SK-N-SH (cell line): ENCODE measurements around the gene COP1. TPM values are rescaled to one million over a fixed set of nuclear protein-coding genes. Genes with fewer than 3 reads are reported as not detected.
A peak's percentile ranks its signal among the peaks of the same experiment; 100 is the strongest.

Experiments
- CTCF ChIA-PET: fragments of 300-600, 350-600 bp; formaldehyde crosslinking; extraction: SDS; loops from one replicate; lab custom pipeline; 2021; lab: Yijun Ruan, JAX
- POLR2A ChIA-PET: fragments of 350-600 bp; sonication (Branson Sonifier 250); formaldehyde crosslinking; extraction: SDS; loops from one replicate; lab custom pipeline; 2020; ENCODE audit warnings: antibody characterized with exemption, inconsistent platforms; lab: Yijun Ruan, JAX
- DNase-seq: peaks from one replicate; pipeline ENCODE4 v3.0.0; 2012
- H2AFZ ChIP-seq: fragments of 200-600 bp; sonication (generic); 2 replicates; pipeline ENCODE4 v1.8.1; 2016; ENCODE audit warnings: antibody characterized with exemption, mild to moderate bottlenecking, low read depth
- H3F3A ChIP-seq: fragments of 200-600 bp; sonication (generic); replicated peaks from 2 replicates; pipeline ENCODE3; 2016; ENCODE audit warnings: antibody characterized with exemption, mild to moderate bottlenecking; ENCODE audit not compliant: insufficient read depth
- H3K27ac ChIP-seq, 2 experiments: fragments of 200-500 bp in 1 of 2; fragments of 200-600 bp in 1 of 2; sonication (Bioruptor generic) in 1 of 2; sonication (generic), shearing (Covaris generic) in 1 of 2; 2 replicates each; pipeline versions ENCODE4 v1.5.1 to v1.6.1; 2014 to 2016; ENCODE audit warnings: low read depth in 2 of 2, inconsistent platforms in 1 of 2, low read length in 1 of 2, mild to moderate bottlenecking in 1 of 2, mixed read lengths in 1 of 2
- H3K27me3 ChIP-seq: fragments of 200-600 bp; sonication (generic), shearing (Covaris generic); 2 replicates; pipeline ENCODE4 v1.6.1; 2016; ENCODE audit warnings: mixed run types; ENCODE audit not compliant: insufficient read depth
- H3K36me3 ChIP-seq, 2 experiments: fragments of 200-500 bp in 1 of 2; fragments of 200-600 bp in 1 of 2; sonication (Bioruptor generic) in 1 of 2; sonication (generic) in 1 of 2; replicated peaks in 1 of 2; 2 replicates each; pipeline versions ENCODE3 to v1.5.1; 2014 to 2016; ENCODE audit warnings: low read length in 1 of 2, mild to moderate bottlenecking in 1 of 2; ENCODE audit not compliant: insufficient read depth in 2 of 2, control insufficient read depth in 1 of 2
- H3K4me1 ChIP-seq, 2 experiments: fragments of 200-500 bp in 1 of 2; fragments of 200-600 bp in 1 of 2; sonication (Bioruptor generic) in 1 of 2; sonication (generic), shearing (Covaris generic) in 1 of 2; 2 replicates each; pipeline versions ENCODE4 v1.5.1 to v1.6.1; 2014 to 2016; ENCODE audit warnings: low read depth in 1 of 2, low read length in 1 of 2, mixed run types in 1 of 2; ENCODE audit not compliant: insufficient read depth in 2 of 2, control insufficient read depth in 1 of 2
- H3K4me2 ChIP-seq: fragments of 200-600 bp; sonication (generic), shearing (Covaris generic); 2 replicates; pipeline ENCODE4 v1.6.1; 2017; ENCODE audit warnings: mixed run types
- H3K4me3 ChIP-seq, 2 experiments: fragments of 200-500 bp in 1 of 2; fragments of 200-600 bp in 1 of 2; sonication (Bioruptor generic) in 1 of 2; sonication (generic), shearing (Covaris generic) in 1 of 2; 2 replicates each; pipeline versions ENCODE4 v1.5.1 to v1.8.1; 2014 to 2016; ENCODE audit warnings: low read depth in 2 of 2, inconsistent platforms in 1 of 2, low read length in 1 of 2, mild to moderate bottlenecking in 1 of 2, mixed read lengths in 1 of 2, moderate library complexity in 1 of 2
- H3K79me2 ChIP-seq: fragments of 200-600 bp; sonication (generic); 2 replicates; pipeline ENCODE4 v1.8.1; 2017; ENCODE audit warnings: mild to moderate bottlenecking; ENCODE audit not compliant: insufficient read depth
- H3K9ac ChIP-seq: fragments of 200-600 bp; sonication (generic); 2 replicates; pipeline ENCODE4 v1.6.1; 2017; ENCODE audit warnings: mixed run types
- H3K9me2 ChIP-seq: fragments of 200-600 bp; sonication (generic); 2 replicates; pipeline ENCODE4 v1.6.1; 2017; ENCODE audit warnings: mixed run types
- H3K9me3 ChIP-seq: fragments of 200-600 bp; sonication (generic); 2 replicates; pipeline ENCODE4 v1.6.1; 2017; ENCODE audit warnings: mixed run types, mild to moderate bottlenecking, moderate library complexity
- H4K20me1 ChIP-seq: fragments of 200-600 bp; sonication (generic); 2 replicates; pipeline ENCODE4 v1.6.1; 2017; ENCODE audit warnings: mild to moderate bottlenecking, mixed run types; ENCODE audit not compliant: insufficient read depth
- CTCF ChIP-seq: fragments of 200-600 bp; sonication (generic); IDR thresholded peaks from 2 replicates; pipeline ENCODE4 v1.6.1; 2017; ENCODE audit warnings: antibody characterized with exemption, mild to moderate bottlenecking, moderate library complexity
- EP300 ChIP-seq, 2 experiments: IDR thresholded peaks; 2 replicates each; pipeline versions ENCODE4 v1.4.0 to v1.6.1; 2012; ENCODE audit warnings: borderline replicate concordance in 1 of 2, low read depth in 1 of 2, low read length in 1 of 2
- EZH2phosphoT487 ChIP-seq: fragments of 200-600 bp; sonication (generic); IDR thresholded peaks from 2 replicates; pipeline ENCODE4 v1.6.1; 2017; ENCODE audit warnings: low read depth, mixed run types, mild to moderate bottlenecking, antibody characterized with exemption, moderate library complexity, borderline replicate concordance
- FOSL2 ChIP-seq: IDR thresholded peaks from 2 replicates; pipeline ENCODE4 v1.4.0; 2012; ENCODE audit warnings: low read depth, mild to moderate bottlenecking, moderate library complexity, borderline replicate concordance
- GABPA ChIP-seq: IDR thresholded peaks from 2 replicates; pipeline ENCODE4 v1.4.0; 2012; ENCODE audit warnings: low read depth, mild to moderate bottlenecking
- GATA2 ChIP-seq: sonication (generic); formaldehyde crosslinking; IDR thresholded peaks from 2 replicates; pipeline ENCODE4 v1.5.0; 2020; ENCODE audit warnings: mild to moderate bottlenecking, missing genetic modification reagents
- JUND ChIP-seq: IDR thresholded peaks from 2 replicates; pipeline ENCODE4 v1.4.0; 2012
- MEF2A ChIP-seq: IDR thresholded peaks from 2 replicates; pipeline ENCODE4 v1.4.0; 2012; ENCODE audit warnings: low read depth, borderline replicate concordance
- NFIC ChIP-seq: IDR thresholded peaks from 2 replicates; pipeline ENCODE4 v1.4.0; 2012; ENCODE audit warnings: borderline replicate concordance
- PBX3 ChIP-seq: IDR thresholded peaks from 2 replicates; pipeline ENCODE4; 2012
- POLR2AphosphoS5 ChIP-seq: IDR thresholded peaks from 2 replicates; pipeline ENCODE4 v1.6.1; 2012; ENCODE audit warnings: low read depth, low read length
- RAD21 ChIP-seq: IDR thresholded peaks from 2 replicates; pipeline ENCODE4 v1.6.1; 2012; ENCODE audit warnings: mild to moderate bottlenecking, low read length
- RCOR1 ChIP-seq: fragments of 150-350 bp; IDR thresholded peaks from 2 replicates; pipeline ENCODE4 v1.6.1; 2017; ENCODE audit warnings: antibody characterized with exemption, low read length
- REST ChIP-seq: IDR thresholded peaks from 2 replicates; pipeline ENCODE4 v1.6.1; 2012; ENCODE audit warnings: mild to moderate bottlenecking, low read depth, low read length, moderate library complexity
- RXRA ChIP-seq: IDR thresholded peaks from 2 replicates; pipeline ENCODE4 v1.4.0; 2012; ENCODE audit warnings: low read depth, mild to moderate bottlenecking, borderline replicate concordance
- SMC3 ChIP-seq: IDR thresholded peaks from 2 replicates; pipeline ENCODE4 v1.6.1; 2012; ENCODE audit warnings: low read depth, low read length, improper control_type of control experiment
- USF1 ChIP-seq: IDR thresholded peaks from 2 replicates; pipeline ENCODE4 v1.4.0; 2012; ENCODE audit warnings: low read depth, borderline replicate concordance
- USF2 ChIP-seq: fragments of 150-350 bp; IDR thresholded peaks from 2 replicates; pipeline ENCODE4 v1.6.1; 2017; ENCODE audit warnings: antibody characterized with exemption, low read length, low read depth, borderline replicate concordance
- ZBTB33 ChIP-seq: IDR thresholded peaks from 2 replicates; pipeline ENCODE4 v1.4.0; 2012; ENCODE audit warnings: low read depth, borderline replicate concordance
- WGBS: methylation state at CpG from one replicate; pipeline ENCODE4 v1.1.6; 2017; ENCODE audit warnings: low lambda C conversion rate; 5-methylcytosine and 5-hydroxymethylcytosine counted together
- polyA plus RNA-seq, 3 experiments: library from polyadenylated mRNA; depleted of rRNA; stranded (reverse); fragments of >200 nt; gene quantifications; 2 replicates each; pipeline ENCODE4 v1.2.3, GENCODE V29; 2012

The COP1 gene
- polyA plus RNA-seq, 1 of the 3 experiments (the other 2 are of a cell fraction), result 10.3 TPM

GRCh38 chr1:176122282-176122681 is 84.8 kb downstream of the COP1 start (continued):
- no peak for TF ChIP-seq REST
- no peak for TF ChIP-seq MEF2A
- TF ChIP-seq FOSL2, result no peak
- TF ChIP-seq USF2, result no peak
- TF ChIP-seq ZBTB33, result no peak
- no peak for TF ChIP-seq RCOR1
- TF ChIP-seq EZH2phosphoT487, result no peak
- TF ChIP-seq SMC3, result no peak
- no peak for TF ChIP-seq JUND
- no peak for TF ChIP-seq POLR2AphosphoS5
- TF ChIP-seq GATA2 (CRISPR knock-in tag), result no peak
- no peak for TF ChIP-seq RXRA
- TF ChIP-seq, all 33 proteins: peak for 0

GRCh38 chr1:176119549-176119948 is 87.5 kb downstream of the COP1 start:
- no peaks in the 10 kb centered on the region for H3K27me3 ChIP-seq
- peaks cover 4 to 38% of the 10 kb centered on the region in 2 experiments for H3K36me3 ChIP-seq
- no peak overlapping the region for H3K9ac ChIP-seq
- no peak for TF ChIP-seq EP300 (IDR thresholded peaks at IDR 0.05; ENCODE audit: borderline replicate concordance in 1 of 2, low read depth in 1 of 2, low read length in 1 of 2)
- no peak for TF ChIP-seq NFIC
- TF ChIP-seq CTCF, result peak; percentile 33; the same call in 1 of the 2 replicates
- TF ChIP-seq RAD21, result peak; percentile 12; the same call in 1 of the 2 replicates
- no peak for TF ChIP-seq SMC3
- no peak for TF ChIP-seq USF1
- TF ChIP-seq PBX3, result no peak
- no peak for TF ChIP-seq GABPA
- TF ChIP-seq, all 33 proteins: peak for 2
- peaks cover 4% of the 10 kb centered on the region for H3F3A ChIP-seq
- no peaks in the 10 kb centered on the region for H3K4me1 ChIP-seq
- no peaks in the 10 kb centered on the region for H3K9me2 ChIP-seq
- CTCF ChIA-PET, result no interaction called here
- POLR2A ChIA-PET, result no interaction called here
- no peaks in the 10 kb centered on the region for H4K20me1 ChIP-seq
- no peak overlapping the region for H3K4me2 ChIP-seq
- H2AFZ ChIP-seq, result no peak overlapping the region
- H3K4me3 ChIP-seq, result no peak overlapping the region
- DNase-seq, result no peak
- no peak overlapping the region for H3K27ac ChIP-seq
- WGBS, result 83% methylated on average over 1 of the region's 1 CpG
- no peaks in the 10 kb centered on the region for H3K9me3 ChIP-seq
- H3K79me2 ChIP-seq, result peaks cover 17% of the 10 kb centered on the region
